ENCODE results near the gene KCNT2.

- no peak for TF ChIP-seq FOXK2 (IDR thresholded peaks at IDR 0.05)
- no peak for TF ChIP-seq FOXM1 (IDR thresholded peaks at IDR 0.05; ENCODE audit: borderline replicate concordance)
- TF ChIP-seq ARNT (IDR thresholded peaks at IDR 0.05), result no peak
- TF ChIP-seq SP1 (IDR thresholded peaks at IDR 0.05), result no peak
- no peak for TF ChIP-seq FOXA1 (IDR thresholded peaks at IDR 0.05)
Observed at GRCh38 chr1:196590012-196590708, 18.1 kb downstream of the KCNT2 start.

Data from HEK293T (cell line).